ENCODE measurements around the gene PC. TPM values are rescaled to one million over a fixed set of nuclear protein-coding genes. Genes with fewer than 3 reads are reported as not detected.

The PC gene
- polyA plus RNA-seq, 2 donors, result 18.0 to 24.9 TPM

- Histone ChIP-seq H3K4me1 (ENCODE audit: control insufficient read depth in 2 of 2, insufficient read depth in 2 of 2, low read length in 1 of 2) (peaks cover 10 to 12% of the 10 kb centered on the region in 2 donors), H3K27ac (ENCODE audit: low read depth in 2 of 2, low read length in 1 of 2) (no peak overlapping the region), H3K4me3 (ENCODE audit: low read depth in 1 of 2, low read length in 2 of 2) (no peak overlapping the region), H3K9me3 (ENCODE audit: control insufficient read depth in 2 of 2, insufficient read depth in 1 of 2, low read depth in 1 of 2, low read length in 1 of 2) (no peaks in the 10 kb centered on the region), H3K36me3 (ENCODE audit: control insufficient read depth in 2 of 2, insufficient read depth in 2 of 2, low read length in 1 of 2) (peaks cover 0 to 14% of the 10 kb centered on the region in 2 donors), H3K27me3 (ENCODE audit: control insufficient read depth in 1 of 2, insufficient read depth in 2 of 2, low read length in 2 of 2) (no peaks in the 10 kb centered on the region)
- 75 to 85% methylated on average over 14 of the region's 14 CpGs for WGBS, 2 donors
Observed at GRCh38 chr11:66867425-66868040, 90.7 kb downstream of the PC start.

GRCh38 chr11:66866511-66866986 is 91.6 kb downstream of the PC start:
- Histone ChIP-seq H3K4me3 (ENCODE audit: low read depth in 1 of 2, low read length in 2 of 2) (no peak overlapping the region), H3K27me3 (ENCODE audit: control insufficient read depth in 1 of 2, insufficient read depth in 2 of 2, low read length in 2 of 2) (no peaks in the 10 kb centered on the region), H3K9me3 (ENCODE audit: control insufficient read depth in 2 of 2, insufficient read depth in 1 of 2, low read depth in 1 of 2, low read length in 1 of 2) (no peaks in the 10 kb centered on the region), H3K27ac (ENCODE audit: low read depth in 2 of 2, low read length in 1 of 2) (no peak overlapping the region), H3K36me3 (ENCODE audit: control insufficient read depth in 2 of 2, insufficient read depth in 2 of 2, low read length in 1 of 2) (peaks cover 0 to 16% of the 10 kb centered on the region in 2 donors), H3K4me1 (ENCODE audit: control insufficient read depth in 2 of 2, insufficient read depth in 2 of 2, low read length in 1 of 2) (peaks cover 10 to 12% of the 10 kb centered on the region in 2 donors)
- 83 to 88% methylated on average over 7 of the region's 7 CpGs for WGBS, 2 donors

GRCh38 chr11:66866007-66866406 is 92.2 kb downstream of the PC start:
- 93 to 94% methylated on average over 21 to 23 of the region's 23 CpGs for WGBS, 2 donors
- peaks cover 0 to 15% of the 10 kb centered on the region in 2 donors for H3K36me3 ChIP-seq (ENCODE audit: control insufficient read depth in 2 of 2, insufficient read depth in 2 of 2, low read length in 1 of 2)

GRCh38 chr11:66864924-66865697 is 93.1 kb downstream of the PC start:
- H3K36me3 ChIP-seq (ENCODE audit: control insufficient read depth in 2 of 2, insufficient read depth in 2 of 2, low read length in 1 of 2), result peaks cover 0 to 11% of the 10 kb centered on the region in 2 donors
- H3K9me3 ChIP-seq (ENCODE audit: control insufficient read depth in 2 of 2, insufficient read depth in 1 of 2, low read depth in 1 of 2, low read length in 1 of 2), result no peaks in the 10 kb centered on the region
- 86 to 87% methylated on average over 20 to 23 of the region's 23 CpGs for WGBS, 2 donors

More at GRCh38 chr11:66866007-66866406, 92.2 kb downstream of the PC start:
- H3K27ac ChIP-seq (ENCODE audit: low read depth in 2 of 2, low read length in 1 of 2), result no peak overlapping the region
- peaks cover 10 to 12% of the 10 kb centered on the region in 2 donors for H3K4me1 ChIP-seq (ENCODE audit: control insufficient read depth in 2 of 2, insufficient read depth in 2 of 2, low read length in 1 of 2)
- no peaks in the 10 kb centered on the region for H3K9me3 ChIP-seq (ENCODE audit: control insufficient read depth in 2 of 2, insufficient read depth in 1 of 2, low read depth in 1 of 2, low read length in 1 of 2)
- H3K4me3 ChIP-seq (ENCODE audit: low read depth in 1 of 2, low read length in 2 of 2), result no peak overlapping the region
- no peaks in the 10 kb centered on the region for H3K27me3 ChIP-seq (ENCODE audit: control insufficient read depth in 1 of 2, insufficient read depth in 2 of 2, low read length in 2 of 2)

GRCh38 chr11:66864172-66864901 is 93.8 kb downstream of the PC start:
- H3K27ac ChIP-seq (ENCODE audit: low read depth in 2 of 2, low read length in 1 of 2), result peak overlapping the region in 1 of 2 donors; percentile 17
- 67 to 71% methylated on average over 35 of the region's 35 CpGs for WGBS, 2 donors
- H3K9me3 ChIP-seq (ENCODE audit: control insufficient read depth in 2 of 2, insufficient read depth in 1 of 2, low read depth in 1 of 2, low read length in 1 of 2), result no peaks in the 10 kb centered on the region
- H3K4me1 ChIP-seq (ENCODE audit: control insufficient read depth in 2 of 2, insufficient read depth in 2 of 2, low read length in 1 of 2), result peaks cover 10 to 12% of the 10 kb centered on the region in 2 donors
- H3K36me3 ChIP-seq (ENCODE audit: control insufficient read depth in 2 of 2, insufficient read depth in 2 of 2, low read length in 1 of 2), result peaks cover 0 to 12% of the 10 kb centered on the region in 2 donors
- H3K4me3 ChIP-seq (ENCODE audit: low read depth in 1 of 2, low read length in 2 of 2), result no peak overlapping the region
- H3K27me3 ChIP-seq (ENCODE audit: control insufficient read depth in 1 of 2, insufficient read depth in 2 of 2, low read length in 2 of 2), result no peaks in the 10 kb centered on the region

More at GRCh38 chr11:66864924-66865697, 93.1 kb downstream of the PC start:
- Histone ChIP-seq H3K27ac (ENCODE audit: low read depth in 2 of 2, low read length in 1 of 2) (no peak overlapping the region), H3K27me3 (ENCODE audit: control insufficient read depth in 1 of 2, insufficient read depth in 2 of 2, low read length in 2 of 2) (no peaks in the 10 kb centered on the region), H3K4me1 (ENCODE audit: control insufficient read depth in 2 of 2, insufficient read depth in 2 of 2, low read length in 1 of 2) (peaks cover 10 to 12% of the 10 kb centered on the region in 2 donors), H3K4me3 (ENCODE audit: low read depth in 1 of 2, low read length in 2 of 2) (no peak overlapping the region)

- Histone ChIP-seq H3K27ac (ENCODE audit: low read depth in 2 of 2, low read length in 1 of 2) (peak overlapping the region; percentile 16 to 17), H3K4me1 (ENCODE audit: control insufficient read depth in 2 of 2, insufficient read depth in 2 of 2, low read length in 1 of 2) (peaks cover 10 to 16% of the 10 kb centered on the region in 2 donors), H3K27me3 (ENCODE audit: control insufficient read depth in 1 of 2, insufficient read depth in 2 of 2, low read length in 2 of 2) (no peaks in the 10 kb centered on the region), H3K9me3 (ENCODE audit: control insufficient read depth in 2 of 2, insufficient read depth in 1 of 2, low read depth in 1 of 2, low read length in 1 of 2) (no peaks in the 10 kb centered on the region), H3K4me3 (ENCODE audit: low read depth in 1 of 2, low read length in 2 of 2) (no peak overlapping the region), H3K36me3 (ENCODE audit: control insufficient read depth in 2 of 2, insufficient read depth in 2 of 2, low read length in 1 of 2) (peaks cover 0 to 13% of the 10 kb centered on the region in 2 donors)
- 55 to 70% methylated on average over 31 of the region's 31 CpGs for WGBS, 2 donors
Observed at GRCh38 chr11:66863428-66864125, 94.6 kb downstream of the PC start.

- 89 to 92% methylated on average over 11 of the region's 11 CpGs for WGBS, 2 donors
- Histone ChIP-seq H3K4me1 (ENCODE audit: control insufficient read depth in 2 of 2, insufficient read depth in 2 of 2, low read length in 1 of 2) (peaks cover 10 to 16% of the 10 kb centered on the region in 2 donors), H3K36me3 (ENCODE audit: control insufficient read depth in 2 of 2, insufficient read depth in 2 of 2, low read length in 1 of 2) (peaks cover 0 to 13% of the 10 kb centered on the region in 2 donors), H3K27ac (ENCODE audit: low read depth in 2 of 2, low read length in 1 of 2) (no peak overlapping the region), H3K4me3 (ENCODE audit: low read depth in 1 of 2, low read length in 2 of 2) (no peak overlapping the region), H3K27me3 (ENCODE audit: control insufficient read depth in 1 of 2, insufficient read depth in 2 of 2, low read length in 2 of 2) (no peaks in the 10 kb centered on the region), H3K9me3 (ENCODE audit: control insufficient read depth in 2 of 2, insufficient read depth in 1 of 2, low read depth in 1 of 2, low read length in 1 of 2) (no peaks in the 10 kb centered on the region)
Observed at GRCh38 chr11:66862559-66863037, 95.6 kb downstream of the PC start.

- Histone ChIP-seq H3K27ac (ENCODE audit: low read depth in 2 of 2, low read length in 1 of 2) (no peak overlapping the region), H3K4me3 (ENCODE audit: low read depth in 1 of 2, low read length in 2 of 2) (no peak overlapping the region), H3K27me3 (ENCODE audit: control insufficient read depth in 1 of 2, insufficient read depth in 2 of 2, low read length in 2 of 2) (no peaks in the 10 kb centered on the region), H3K9me3 (ENCODE audit: control insufficient read depth in 2 of 2, insufficient read depth in 1 of 2, low read depth in 1 of 2, low read length in 1 of 2) (no peaks in the 10 kb centered on the region), H3K36me3 (ENCODE audit: control insufficient read depth in 2 of 2, insufficient read depth in 2 of 2, low read length in 1 of 2) (peaks cover 0 to 13% of the 10 kb centered on the region in 2 donors), H3K4me1 (ENCODE audit: control insufficient read depth in 2 of 2, insufficient read depth in 2 of 2, low read length in 1 of 2) (peaks cover 10 to 16% of the 10 kb centered on the region in 2 donors)
- 91 to 94% methylated on average over 30 of the region's 30 CpGs for WGBS, 2 donors
Observed at GRCh38 chr11:66861774-66862558, 96.2 kb downstream of the PC start.
